ENCODE data around the gene PDGFC. TPM values are rescaled to one million over a fixed set of nuclear protein-coding genes. Genes with fewer than 3 reads are reported as not detected.

Gene PDGFC
- total RNA-seq, 1 donor from 2014 or later = 12.8 TPM

- intact Hi-C loops (cut with micrococcal nuclease) = no loop called here
- no peak for DNase-seq
- no peak for ATAC-seq
Measured at GRCh38 chr4:156977435-156978160, 6.0 kb upstream of the PDGFC start.

GRCh38 chr4:156976147-156976546 lies 4.5 kb upstream of the PDGFC start:
- intact Hi-C loops (cut with micrococcal nuclease) = no loop called here
- no peak for DNase-seq
- ATAC-seq = no peak

GRCh38 chr4:156975686-156976085 lies 4.1 kb upstream of the PDGFC start:
- ATAC-seq = no peak

GRCh38 chr4:156974264-156974663 lies 2.7 kb upstream of the PDGFC start:
- DNase-seq (no peak), ATAC-seq (no peak)
- intact Hi-C loops (cut with micrococcal nuclease) = no loop called here

More at GRCh38 chr4:156975686-156976085, 4.1 kb upstream of the PDGFC start:
- DNase-seq = no peak
- intact Hi-C loops (cut with micrococcal nuclease) = no loop called here

GRCh38 chr4:156972379-156973015 lies 898 bp upstream of the PDGFC start:
- peak; percentile 6 for ATAC-seq
- intact Hi-C loops (cut with micrococcal nuclease) = no loop called here
- no peak for DNase-seq

- intact Hi-C loops (cut with micrococcal nuclease) = no loop called here
- ATAC-seq (peak; percentile 16), DNase-seq (peak; percentile 43)
Measured at GRCh38 chr4:156971165-156971675, 379 bp downstream of the PDGFC start.

GRCh38 chr4:156970501-156971164 lies 966 bp downstream of the PDGFC start:
- ATAC-seq (peak; percentile 65), DNase-seq (peak; percentile 79)
- intact Hi-C loops (cut with micrococcal nuclease) = no loop called here

GRCh38 chr4:156969911-156970310 lies 1.7 kb downstream of the PDGFC start:
- intact Hi-C loops (cut with micrococcal nuclease) = no loop called here
- ATAC-seq (no peak), DNase-seq (no peak)

- DNase-seq = no peak
- intact Hi-C loops (cut with micrococcal nuclease) = no loop called here
- ATAC-seq = no peak
Measured at GRCh38 chr4:156969101-156969500, 2.5 kb downstream of the PDGFC start.

GRCh38 chr4:156968479-156968984 lies 3.1 kb downstream of the PDGFC start:
- intact Hi-C loops (cut with micrococcal nuclease) = no loop called here
- peak; percentile 25 for ATAC-seq
- DNase-seq = peak; percentile 42

- no peak for ATAC-seq
- intact Hi-C loops (cut with micrococcal nuclease) = no loop called here
- no peak for DNase-seq
Measured at GRCh38 chr4:156966836-156967235, 4.8 kb downstream of the PDGFC start.

- ATAC-seq (no peak), DNase-seq (no peak)
- intact Hi-C loops (cut with micrococcal nuclease) = no loop called here
Measured at GRCh38 chr4:156963419-156963818, 8.2 kb downstream of the PDGFC start.

GRCh38 chr4:156962528-156962974 lies 9.0 kb downstream of the PDGFC start:
- intact Hi-C loops (cut with micrococcal nuclease) = no loop called here
- DNase-seq = no peak
- ATAC-seq = peak; percentile 75

GRCh38 chr4:156962058-156962358 lies 9.6 kb downstream of the PDGFC start:
- ATAC-seq (no peak), DNase-seq (no peak)
- intact Hi-C loops (cut with micrococcal nuclease) = no loop called here

- DNase-seq (peak; percentile 30), ATAC-seq (peak; percentile 71)
- intact Hi-C loops (cut with micrococcal nuclease) = no loop called here
Measured at GRCh38 chr4:156961196-156962057, 10.2 kb downstream of the PDGFC start.

- DNase-seq (no peak), ATAC-seq (no peak)
- intact Hi-C loops (cut with micrococcal nuclease) = no loop called here
Measured at GRCh38 chr4:156959298-156959702, 12.3 kb downstream of the PDGFC start.

GRCh38 chr4:156958276-156959074 lies 13.1 kb downstream of the PDGFC start:
- no peak for DNase-seq
- intact Hi-C loops (cut with micrococcal nuclease) = no loop called here

GRCh38 chr4:156957556-156957955 lies 14.0 kb downstream of the PDGFC start:
- DNase-seq = no peak
- ATAC-seq = no peak
- intact Hi-C loops (cut with micrococcal nuclease) = no loop called here

More at GRCh38 chr4:156958276-156959074, 13.1 kb downstream of the PDGFC start:
- ATAC-seq = no peak

All from left ventricle myocardium superior (tissue), 1 donor.